Measurements from ENCODE around the gene KRT38.
"Not testable (repeated sequence)": the region's sequence is repeated elsewhere in the genome, so short reads cannot be mapped to it uniquely, and the experiment has no call there.

Gene KRT38

GRCh38 chr17:41429667-41430066 lies 11.1 kb downstream of the KRT38 start:
- no peak for TF ChIP-seq CTCF (IDR thresholded peaks at IDR 0.05; ENCODE audit: low read depth, low read length)
- no peak overlapping the region for H3K4me3 ChIP-seq (replicated peaks in 1 of 2; ENCODE audit: low read depth in 2 of 2, low read length in 2 of 2)
- DNase-seq (ENCODE audit: low read depth in 2 of 2) = no peak

GRCh38 chr17:41428591-41429291 lies 12.0 kb downstream of the KRT38 start:
- TF ChIP-seq CTCF (IDR thresholded peaks at IDR 0.05; ENCODE audit: low read depth, low read length) = no peak
- DNase-seq (ENCODE audit: low read depth in 2 of 2) = peak in 1 of 2 donors; percentile 10
- no peak overlapping the region for H3K4me3 ChIP-seq (replicated peaks in 1 of 2; ENCODE audit: low read depth in 2 of 2, low read length in 2 of 2)

GRCh38 chr17:41424111-41424635 lies 16.6 kb downstream of the KRT38 start, which contains the start of gene KRT37:
Gene KRT37 (minus strand): TSS chr17:41424585. CDS start chr17:41424523, 62 bp downstream.
- no peak for DNase-seq (ENCODE audit: low read depth in 2 of 2)
- no peak for TF ChIP-seq CTCF (IDR thresholded peaks at IDR 0.05; ENCODE audit: low read depth, low read length)
- no peak within 1 kb of the TSS for H3K4me3 ChIP-seq (replicated peaks in 1 of 2; ENCODE audit: low read depth in 2 of 2, low read length in 2 of 2)

GRCh38 chr17:41422586-41422985 lies 18.2 kb downstream of the KRT38 start:
- H3K4me3 ChIP-seq (replicated peaks in 1 of 2; ENCODE audit: low read depth in 2 of 2, low read length in 2 of 2); DNase-seq (ENCODE audit: low read depth in 2 of 2): not testable (repeated sequence)

- no peak for TF ChIP-seq CTCF (IDR thresholded peaks at IDR 0.05; ENCODE audit: low read depth, low read length)
- no peak for DNase-seq (ENCODE audit: low read depth in 2 of 2)
- H3K4me3 ChIP-seq (replicated peaks in 1 of 2; ENCODE audit: low read depth in 2 of 2, low read length in 2 of 2) = no peak overlapping the region
Observed at GRCh38 chr17:41421617-41422016, 19.2 kb downstream of the KRT38 start.

- DNase-seq (ENCODE audit: low read depth in 2 of 2) = peak; percentile 8 to 40
- no peak overlapping the region for H3K4me3 ChIP-seq (replicated peaks in 1 of 2; ENCODE audit: low read depth in 2 of 2, low read length in 2 of 2)
- no peak for TF ChIP-seq CTCF (IDR thresholded peaks at IDR 0.05; ENCODE audit: low read depth, low read length)
Observed at GRCh38 chr17:41421116-41421515, 19.7 kb downstream of the KRT38 start.

- H3K4me3 ChIP-seq (replicated peaks in 1 of 2; ENCODE audit: low read depth in 2 of 2, low read length in 2 of 2) = no peak overlapping the region
- peak in 1 of 2 donors; percentile 25 for DNase-seq (ENCODE audit: low read depth in 2 of 2)
- no peak for TF ChIP-seq CTCF (IDR thresholded peaks at IDR 0.05; ENCODE audit: low read depth, low read length)
Observed at GRCh38 chr17:41420134-41420533, 20.6 kb downstream of the KRT38 start.
